ENCODE measurements around the gene SP100.
A peak's percentile ranks its signal among the peaks of the same experiment; 100 is the strongest.
"Not testable (repeated sequence)": the region's sequence is repeated elsewhere in the genome, so short reads cannot be mapped to it uniquely, and the experiment has no call there.

The SP100 gene

GRCh38 chr2:230422149-230422548, 6.1 kb downstream of the SP100 start:
- DNase-seq: no peak

DNA sequence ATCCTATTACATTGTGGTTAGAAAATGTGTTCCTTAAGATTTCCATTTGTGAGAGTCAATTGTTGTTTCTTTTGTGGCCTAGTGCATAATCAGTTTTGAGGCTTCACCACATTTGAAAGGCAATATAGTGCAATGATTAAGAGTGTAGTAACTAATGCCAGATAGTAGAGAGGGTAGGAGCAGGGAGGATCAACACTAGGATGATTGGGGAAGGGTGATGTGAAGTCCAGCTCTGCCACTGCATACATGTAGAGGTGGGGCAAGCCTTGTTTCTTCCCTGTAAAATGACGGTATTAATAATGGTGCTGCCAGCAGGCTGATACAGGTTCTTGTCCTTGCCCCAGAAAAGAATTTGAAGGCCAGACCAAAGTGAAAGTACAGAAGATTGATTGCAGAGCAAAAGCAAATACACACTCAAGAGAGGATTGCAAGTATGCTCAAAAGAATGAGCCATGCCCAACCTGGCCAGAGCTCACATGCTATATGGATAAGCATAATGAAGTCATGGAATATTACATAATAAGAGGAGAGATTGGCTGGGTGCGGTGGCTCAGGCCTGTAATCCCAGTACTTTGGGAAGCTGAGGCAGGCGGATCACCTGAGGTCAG, 8.0 kb downstream of the SP100 start:
- DNase-seq: no peak

DNA sequence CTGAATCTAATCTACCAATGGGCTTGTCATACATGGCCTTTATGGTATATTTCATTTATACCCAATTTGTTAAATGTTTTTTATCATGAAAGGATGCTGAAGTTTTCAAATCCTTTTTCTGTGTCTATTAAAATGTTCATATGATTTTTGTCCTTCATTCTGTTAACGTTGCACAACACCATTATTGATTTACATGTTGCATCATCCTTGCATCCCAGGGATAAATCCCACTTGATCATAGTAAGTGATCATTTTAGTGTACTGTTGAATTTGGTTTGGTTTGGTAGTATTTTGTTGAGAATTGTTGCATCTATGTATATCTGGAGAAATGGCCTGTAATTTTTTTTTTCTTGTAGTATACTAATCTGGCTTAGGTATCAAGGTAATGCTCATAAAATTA, 9.4 kb downstream of the SP100 start:
- DNase-seq: no peak

DNA sequence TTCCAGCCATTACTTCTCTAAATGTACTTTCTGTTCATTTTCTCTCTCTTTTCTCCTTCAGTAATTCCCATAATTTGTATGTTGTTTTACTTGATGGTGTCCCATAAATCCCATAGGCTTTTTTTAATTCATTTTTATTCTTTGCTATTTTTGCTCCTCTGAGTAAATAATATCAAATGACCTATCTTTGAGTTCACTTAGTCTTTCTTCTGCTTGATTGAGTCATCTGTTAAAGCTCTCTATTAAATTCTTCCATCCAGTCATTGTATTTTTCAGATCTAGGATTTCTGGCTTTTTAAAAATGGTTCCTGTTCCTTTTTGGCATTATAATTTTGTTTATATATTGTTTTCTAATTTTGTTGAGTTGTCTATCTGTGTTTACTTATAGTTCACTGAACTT, 13.5 kb downstream of the SP100 start:
- no peak for DNase-seq

DNA sequence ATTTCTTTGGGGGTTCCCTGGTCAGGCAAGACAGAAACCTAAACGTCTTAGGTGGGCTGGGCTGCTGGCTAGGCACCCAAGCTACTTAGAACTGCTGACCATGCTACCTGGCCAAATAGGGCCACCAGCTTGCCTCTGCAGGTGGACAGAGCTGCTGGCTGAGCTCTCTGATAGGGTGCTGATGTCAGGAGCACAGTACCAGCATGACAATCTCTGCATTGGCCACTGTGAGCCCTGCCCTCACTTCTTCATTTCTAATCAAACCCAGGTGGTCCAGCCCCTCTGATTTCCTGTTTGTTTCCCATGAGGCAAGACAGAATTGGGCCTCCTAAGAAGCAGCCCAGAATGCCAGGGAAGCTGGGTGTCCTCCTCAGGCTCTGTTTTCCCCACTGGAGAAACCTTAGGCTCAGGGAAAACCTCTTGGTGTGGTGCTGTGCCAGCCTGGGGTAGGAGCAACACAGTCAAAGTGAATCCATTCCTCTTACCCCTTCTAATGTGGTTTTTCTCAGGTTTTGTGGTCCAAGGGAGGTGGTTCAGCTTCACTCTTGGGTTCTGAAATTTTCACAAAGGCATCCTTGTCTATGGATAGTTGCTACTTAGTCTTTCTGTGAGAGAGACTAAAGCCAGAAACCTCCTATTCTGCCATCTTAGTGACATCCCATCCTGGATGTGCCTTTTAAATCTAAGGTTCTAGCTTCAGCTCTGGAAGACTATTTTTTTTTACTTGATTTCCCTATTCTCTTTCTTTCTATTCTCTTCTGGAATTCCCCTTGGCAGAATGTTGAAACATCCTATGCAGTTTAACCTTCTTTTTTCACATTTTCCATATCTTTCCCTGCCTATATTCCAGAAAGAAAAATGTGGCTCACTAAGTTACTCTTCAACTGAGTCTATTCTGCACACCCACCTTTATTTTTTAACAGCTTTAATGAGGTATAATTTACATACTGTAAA, 15.2 kb downstream of the SP100 start:
- DNase-seq: no peak

DNA sequence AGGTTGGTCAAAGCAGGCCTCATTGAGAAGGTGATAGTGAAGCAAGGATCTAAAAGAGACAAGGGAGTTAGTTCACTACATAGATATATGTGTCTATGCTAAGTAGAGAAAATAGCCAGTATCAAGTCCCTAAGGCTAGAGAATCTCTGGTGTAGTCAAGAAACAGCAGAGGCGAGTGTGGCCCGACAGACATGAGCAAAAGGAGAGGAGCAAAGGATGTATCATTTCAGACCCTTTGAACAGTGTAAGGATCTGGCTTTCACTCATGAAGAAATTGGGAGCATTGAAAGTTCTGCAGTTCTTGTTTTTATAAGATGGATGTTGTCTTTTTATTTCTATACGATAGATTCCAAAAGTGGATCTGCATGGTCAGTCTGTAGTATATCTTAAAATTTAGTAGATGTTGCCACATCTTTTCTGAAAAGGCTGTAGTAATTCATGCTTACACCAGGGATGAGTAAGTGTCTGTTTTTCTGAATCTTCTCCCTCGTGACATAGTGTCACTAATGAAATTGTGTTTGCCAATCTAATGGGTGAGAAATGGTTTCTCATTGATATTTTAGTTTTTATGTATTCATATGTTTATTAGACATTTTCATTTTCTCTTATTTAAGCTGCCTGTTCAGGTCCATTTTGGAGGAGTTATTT, 18.8 kb downstream of the SP100 start:
- no peak for DNase-seq

GRCh38 chr2:230435431-230435830, 19.4 kb downstream of the SP100 start:
- no peak for DNase-seq

- DNase-seq: not testable (repeated sequence)
Measured at GRCh38 chr2:230439121-230439520, 23.1 kb downstream of the SP100 start.

GRCh38 chr2:230439590-230439989, 23.6 kb downstream of the SP100 start:
- DNase-seq: no peak

DNA sequence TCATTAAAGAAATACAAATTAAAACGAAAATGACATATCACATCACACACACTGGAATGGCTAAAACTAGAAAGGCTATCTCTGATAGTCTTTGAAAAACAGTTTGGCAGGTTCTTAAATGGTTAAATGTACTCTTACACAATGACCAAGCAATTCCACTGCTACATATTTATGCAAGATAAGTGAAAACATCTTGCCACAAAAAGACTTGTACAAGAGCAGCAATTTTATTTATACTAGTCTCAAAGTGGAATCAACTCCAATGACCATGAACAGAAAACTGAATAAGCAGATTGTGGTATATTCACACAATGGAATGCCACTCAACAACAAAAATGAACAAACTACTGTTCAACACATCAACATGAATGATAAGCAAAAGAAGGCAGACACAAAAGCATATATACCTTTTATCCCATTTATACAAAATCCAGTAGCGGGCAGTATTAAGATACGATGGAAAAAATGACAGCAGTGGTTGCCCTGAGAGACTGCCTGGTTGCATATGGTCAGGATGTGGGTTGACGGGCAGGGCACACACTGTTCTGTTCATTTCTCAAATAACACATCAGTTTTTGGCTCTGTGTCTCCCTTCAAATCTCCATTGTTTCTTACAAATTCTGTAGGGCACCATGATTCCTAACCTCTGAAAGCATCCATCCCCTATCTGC, 25.4 kb downstream of the SP100 start:
- DNase-seq: peak; percentile 36 to 38

DNA sequence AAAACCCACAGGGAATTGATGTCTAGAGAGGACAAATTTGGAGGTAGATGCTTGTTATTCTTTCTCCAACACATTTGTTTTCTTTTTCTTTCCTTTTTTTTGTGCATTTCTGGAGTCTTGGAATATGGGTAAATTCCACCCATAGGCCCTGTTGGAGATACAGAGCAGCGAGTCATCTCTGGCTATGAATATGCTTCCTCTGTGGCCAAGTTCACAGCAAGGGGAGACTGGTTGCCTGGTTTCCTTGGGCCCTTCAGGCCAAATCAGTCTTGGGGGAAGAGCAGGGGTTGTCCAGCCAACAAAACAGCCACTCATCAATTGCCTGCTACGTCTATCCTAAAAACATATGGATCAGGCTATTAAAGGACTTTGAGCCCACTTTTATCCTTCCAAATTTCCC, 27.5 kb downstream of the SP100 start:
- DNase-seq: no peak

DNA sequence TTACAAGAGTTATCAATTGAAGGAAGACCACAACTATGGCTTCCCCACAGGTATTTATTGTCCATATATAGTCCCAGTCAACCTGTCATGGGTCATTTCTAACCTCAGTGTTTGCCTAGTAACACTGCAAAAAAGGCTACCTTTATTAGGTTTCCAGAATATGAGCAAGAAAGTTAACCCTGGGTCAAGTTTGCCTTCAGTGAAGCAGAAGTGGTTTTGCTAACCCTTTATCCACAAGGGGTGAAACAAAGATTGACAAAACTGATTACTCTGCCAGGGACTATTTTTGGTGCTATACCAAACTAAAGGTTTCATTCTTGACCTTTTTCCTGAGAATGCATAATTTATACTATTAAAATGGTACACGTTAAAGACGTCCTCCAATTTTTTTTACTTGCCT, 28.8 kb downstream of the SP100 start:
- no peak for DNase-seq

DNA sequence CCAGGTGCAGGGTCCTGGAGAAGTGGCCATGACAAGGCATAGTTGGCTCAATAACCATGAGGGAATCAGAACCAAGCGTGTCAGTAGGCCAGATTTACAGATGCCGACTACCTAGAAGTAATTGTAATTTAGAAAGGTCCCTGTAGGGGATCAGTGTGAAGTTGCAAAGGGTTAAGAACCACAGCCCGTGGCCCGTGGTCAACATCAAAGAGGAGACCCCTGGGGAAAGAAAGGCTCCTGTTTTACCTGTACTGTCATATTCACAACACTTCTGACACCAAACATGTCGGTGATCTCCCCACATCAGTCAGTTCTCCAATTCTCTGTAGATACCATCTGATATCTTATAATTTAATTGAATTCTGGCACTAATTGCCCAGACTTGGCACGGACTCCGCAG, 31.0 kb downstream of the SP100 start:
- no peak for DNase-seq

DNA sequence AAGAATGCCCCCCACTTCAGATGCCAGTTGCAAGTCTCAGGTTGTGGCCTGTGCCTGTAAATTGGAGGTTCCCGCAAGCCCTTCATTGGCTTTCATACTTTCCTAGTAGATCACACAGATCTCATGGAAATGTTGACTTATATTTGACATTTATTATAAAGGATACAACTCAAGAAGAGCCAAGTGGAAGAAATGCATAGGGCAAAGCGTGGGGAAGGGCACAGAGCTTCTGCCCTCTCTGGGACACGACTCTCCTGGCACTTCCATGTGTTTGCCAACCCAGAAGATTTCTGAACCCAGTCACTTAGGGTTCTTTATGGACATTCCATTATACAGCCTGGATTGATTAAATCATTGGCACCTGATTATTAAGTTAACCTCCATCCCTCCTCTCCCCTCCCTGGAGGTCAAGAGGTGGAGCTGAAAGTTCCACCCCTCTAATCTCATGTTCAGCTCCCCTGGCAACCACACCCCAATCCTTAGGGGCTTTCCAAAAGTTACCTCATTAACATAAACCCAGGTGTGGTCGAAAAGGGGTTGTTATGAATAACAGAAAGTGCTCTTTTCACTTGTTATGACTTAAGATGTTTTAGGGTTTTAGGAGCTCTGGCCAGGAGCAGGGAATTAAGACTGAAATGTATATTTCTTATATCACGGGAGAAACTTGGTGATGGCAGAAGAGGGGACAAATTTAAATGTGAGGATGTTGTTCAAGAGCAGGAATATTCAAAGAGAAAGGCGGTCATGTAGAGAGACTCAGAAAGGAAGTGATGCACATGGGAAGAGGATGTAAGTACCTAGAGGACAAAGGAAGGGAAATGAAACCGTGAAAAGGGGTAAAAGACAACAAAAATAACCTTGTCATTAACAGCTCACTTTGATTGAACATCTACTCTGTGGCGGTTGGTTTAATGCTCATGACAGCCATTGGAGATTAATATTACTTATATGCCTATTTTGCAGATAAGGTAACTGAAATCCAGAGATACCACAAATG, 31.8 kb downstream of the SP100 start:
- peak; percentile 22 to 38 for DNase-seq

DNA sequence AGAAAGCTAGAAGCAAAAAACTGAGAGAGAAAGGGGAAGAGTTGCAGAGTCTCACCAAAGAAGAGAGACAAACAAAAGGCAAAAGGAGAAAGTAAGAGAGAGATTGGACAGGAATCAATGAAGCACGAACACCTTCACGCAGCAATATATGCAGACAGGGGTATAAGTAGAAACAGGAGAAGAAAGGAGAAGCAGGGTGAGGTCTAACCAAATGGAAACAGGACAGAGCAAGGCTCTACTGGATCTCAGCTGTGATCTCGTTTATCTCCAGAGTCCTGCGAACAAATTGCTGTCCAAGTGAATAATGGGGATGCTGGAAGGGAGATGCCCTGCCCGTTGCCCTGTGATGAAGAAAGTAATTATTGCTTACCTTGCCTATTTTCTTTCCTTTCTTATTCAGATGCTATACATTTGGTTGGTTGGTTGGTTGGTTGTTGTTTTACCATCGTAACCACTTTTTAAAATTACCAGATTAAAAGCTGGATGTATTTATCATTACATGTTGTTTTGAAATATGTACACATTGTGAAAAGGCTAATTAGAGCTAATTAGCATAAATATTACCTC, 34.0 kb downstream of the SP100 start:
- DNase-seq: no peak

GRCh38 chr2:230453006-230453405, 37.0 kb downstream of the SP100 start:
- DNase-seq: no peak

GRCh38 chr2:230455005-230455684, 39.1 kb downstream of the SP100 start:
- no peak for DNase-seq

- no peak for DNase-seq
Measured at GRCh38 chr2:230457073-230457768, 41.2 kb downstream of the SP100 start.

- DNase-seq: no peak
Measured at GRCh38 chr2:230457793-230458192, 41.8 kb downstream of the SP100 start.

DNA sequence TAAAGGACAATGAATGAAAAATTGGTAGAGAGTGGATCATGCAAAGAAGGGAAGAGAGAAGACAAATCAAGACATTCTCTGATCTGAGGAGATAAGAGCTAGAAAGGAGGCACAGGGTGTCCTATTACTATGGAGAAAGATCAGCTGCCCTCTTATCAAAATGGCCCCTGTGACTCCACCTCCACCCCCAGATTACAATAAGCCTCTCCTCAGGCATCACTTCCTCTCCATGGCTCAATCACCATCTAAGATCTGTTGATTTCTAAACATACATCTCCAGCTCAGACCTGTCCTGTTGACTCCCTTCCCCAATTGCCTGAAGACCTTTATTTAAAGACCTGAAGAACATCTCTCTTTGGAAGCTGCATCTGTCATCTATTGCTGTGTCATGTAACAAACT, 43.2 kb downstream of the SP100 start:
- DNase-seq: no peak

Data from stimulated activated CD4-positive, alpha-beta T cell treated with anti-CD3 and anti-CD28 coated beads, Interleukin-2, amount 100 ng/mL, for 24 hours (primary cell).